K562 (cell line): Measurements from ENCODE around the gene NPAS3.

Experiments
- ARID3A ChIP-seq: IDR thresholded peaks from 2 replicates; pipeline ENCODE4 v1.6.1; 2012; ENCODE audit warnings: low read depth, low read length, improper control_type of control experiment, borderline replicate concordance
- CHD7 ChIP-seq: fragments of 200-600 bp; sonication (generic); IDR thresholded peaks from one replicate; pipeline ENCODE4 v1.6.1; 2012; ENCODE audit warnings: mild to moderate bottlenecking, low read depth, low read length, inconsistent platforms
- EP300 ChIP-seq: IDR thresholded peaks from 2 replicates; pipeline ENCODE4 v1.6.1; 2012; ENCODE audit warnings: low read length, improper control_type of control experiment
- PKNOX1 ChIP-seq: fragments of 450-650 bp; IDR thresholded peaks from 2 replicates; pipeline ENCODE4 v1.6.1; 2016

GRCh38 chr14:33848009-33848408, 909.3 kb downstream of the NPAS3 start:
- TF ChIP-seq ARID3A, result no peak
- no peak for TF ChIP-seq EP300
- TF ChIP-seq PKNOX1, result no peak
- no peak for TF ChIP-seq CHD7
